GM19238 (cell line): ENCODE data around the gene AK4.
A peak's percentile ranks its signal among the peaks of the same experiment; 100 is the strongest.

Source experiments
- DNase-seq: peaks from one replicate; pipeline ENCODE4 v3.0.0; 2011; ENCODE audit warnings: low spot score; ENCODE audit not compliant: insufficient read length

Gene AK4

GRCh38 chr1:65176056-65176450 is 28.1 kb downstream of the AK4 start:
- no peak for DNase-seq

- no peak for DNase-seq
These were observed 28.6 kb downstream of the AK4 start for GRCh38 chr1:65176591-65176990.

GRCh38 chr1:65177457-65177856 is 29.5 kb downstream of the AK4 start:
- DNase-seq: no peak

GRCh38 chr1:65178235-65178634 is 30.2 kb downstream of the AK4 start:
- no peak for DNase-seq

- no peak for DNase-seq
These were observed 31.1 kb downstream of the AK4 start for GRCh38 chr1:65179148-65179547.

- no peak for DNase-seq
These were observed 33.0 kb downstream of the AK4 start for GRCh38 chr1:65180977-65181376.

GRCh38 chr1:65182658-65183268 is 34.8 kb downstream of the AK4 start:
- DNase-seq: no peak

GRCh38 chr1:65189576-65190115 is 41.6 kb downstream of the AK4 start:
- no peak for DNase-seq

- DNase-seq: no peak
These were observed 42.2 kb downstream of the AK4 start for GRCh38 chr1:65190229-65190628.

- no peak for DNase-seq
These were observed 45.2 kb downstream of the AK4 start for GRCh38 chr1:65193129-65193695.

GRCh38 chr1:65195495-65196417 is 47.8 kb downstream of the AK4 start:
- DNase-seq: no peak

GRCh38 chr1:65196926-65197325 is 48.9 kb downstream of the AK4 start:
- no peak for DNase-seq

- DNase-seq: no peak
These were observed 49.6 kb downstream of the AK4 start for GRCh38 chr1:65197636-65198035.

- no peak for DNase-seq
These were observed 50.1 kb downstream of the AK4 start for GRCh38 chr1:65198096-65198495.

- DNase-seq: no peak
These were observed 52.4 kb downstream of the AK4 start for GRCh38 chr1:65200411-65200810.

GRCh38 chr1:65206836-65207235 is 58.8 kb downstream of the AK4 start:
- DNase-seq: no peak

- no peak for DNase-seq
These were observed 59.3 kb downstream of the AK4 start for GRCh38 chr1:65207317-65207716.

- no peak for DNase-seq
These were observed 60.6 kb downstream of the AK4 start for GRCh38 chr1:65208563-65208973.

GRCh38 chr1:65209005-65209885 is 61.2 kb downstream of the AK4 start:
- peak; percentile 10 for DNase-seq

- DNase-seq: no peak
These were observed 62.3 kb downstream of the AK4 start for GRCh38 chr1:65210325-65210724.

GRCh38 chr1:65211331-65211730 is 63.3 kb downstream of the AK4 start:
- no peak for DNase-seq
